OCI-LY3 (cell line): ENCODE results near the gene BCAP31.

ENCODE experiments used
- H2AFZ ChIP-seq: fragments of 200-600, 300-600 bp; shearing (Covaris generic); 2 replicates; pipeline ENCODE4 v1.6.0; 2014; ENCODE audit warnings: antibody characterized with exemption, low read depth, low read length
- H3K27ac ChIP-seq: fragments of 200-600, 300-600 bp; sonication (generic); 2 replicates; pipeline ENCODE4 v1.5.1; 2014; ENCODE audit warnings: mild to moderate bottlenecking, low read length, moderate library complexity, mixed read lengths
- H3K27me3 ChIP-seq: fragments of 200-600, 300-600 bp; sonication (generic); 2 replicates; pipeline ENCODE4 v1.6.1; 2014; ENCODE audit warnings: low read depth, low read length, mixed read lengths
- H3K36me3 ChIP-seq: fragments of 200-600, 300-600 bp; sonication (generic); replicated peaks from 2 replicates; pipeline ENCODE3; 2014; ENCODE audit warnings: low read depth, low read length, mixed read lengths
- H3K4me1 ChIP-seq: fragments of 300-600, 200-600 bp; sonication (generic); 2 replicates; pipeline ENCODE4 v1.6.1; 2014; ENCODE audit warnings: low read length, mixed read lengths
- H3K4me2 ChIP-seq: fragments of 200-600, 300-600 bp; sonication (generic); 2 replicates; pipeline ENCODE4 v1.6.1; 2014; ENCODE audit warnings: low read length, mixed read lengths
- H3K4me3 ChIP-seq: fragments of 300-600, 200-600 bp; sonication (generic); 2 replicates; pipeline ENCODE4 v1.5.1; 2014; ENCODE audit warnings: antibody characterized with exemption, mild to moderate bottlenecking, low read length, moderate library complexity
- H3K79me2 ChIP-seq: fragments of 300-600, 200-600 bp; shearing (Covaris generic); 2 replicates; pipeline ENCODE4 v1.6.1; 2014; ENCODE audit warnings: mild to moderate bottlenecking, low read length, mixed read lengths
- H3K9ac ChIP-seq: fragments of 300-600, 200-600 bp; shearing (Covaris generic); 2 replicates; pipeline ENCODE4 v1.6.0; 2014; ENCODE audit warnings: mild to moderate bottlenecking, low read length, moderate library complexity
- H3K9me3 ChIP-seq: fragments of 200-600, 300-600 bp; shearing (Covaris generic); 2 replicates; pipeline ENCODE4 v1.6.1; 2014; ENCODE audit warnings: low read length, mixed read lengths; ENCODE audit not compliant: insufficient read depth
- H4K20me1 ChIP-seq: fragments of 200-600, 300-600 bp; sonication (generic); 2 replicates; pipeline ENCODE4 v1.6.1; 2016; ENCODE audit warnings: low read length, mixed read lengths; ENCODE audit not compliant: insufficient read depth
- EZH2phosphoT487 ChIP-seq: fragments of 200-600 bp; shearing (Covaris generic); IDR thresholded peaks from 2 replicates; pipeline ENCODE4 v1.6.1; 2018; ENCODE audit warnings: antibody characterized with exemption, mixed run types, low read depth
- TF ChIP-seq, protein P1 (sequence below): fragments of 200-600, 300-600 bp; sonication (generic); IDR thresholded peaks from 2 replicates; pipeline ENCODE4 v1.5.1; 2014; ENCODE audit warnings: antibody characterized with exemption, low read length, low read depth

Gene BCAP31

GRCh38 chrX:153665726-153666306 is 58.4 kb downstream of the BCAP31 start:
- Histone ChIP-seq H3K36me3 (no peaks in the 10 kb centered on the region), H3K9ac (no peak overlapping the region), H4K20me1 (no peaks in the 10 kb centered on the region), H2AFZ (no peak overlapping the region), H3K4me3 (no peak overlapping the region), H3K9me3 (no peaks in the 10 kb centered on the region), H3K27me3 (peaks cover 8% of the 10 kb centered on the region; the same call in 1 of the 2 replicates), H3K79me2 (no peaks in the 10 kb centered on the region), H3K27ac (no peak overlapping the region), H3K4me2 (no peak overlapping the region), H3K4me1 (peaks cover 8% of the 10 kb centered on the region)
- no peak for TF ChIP-seq EZH2phosphoT487
- TF ChIP-seq, protein P1, sequence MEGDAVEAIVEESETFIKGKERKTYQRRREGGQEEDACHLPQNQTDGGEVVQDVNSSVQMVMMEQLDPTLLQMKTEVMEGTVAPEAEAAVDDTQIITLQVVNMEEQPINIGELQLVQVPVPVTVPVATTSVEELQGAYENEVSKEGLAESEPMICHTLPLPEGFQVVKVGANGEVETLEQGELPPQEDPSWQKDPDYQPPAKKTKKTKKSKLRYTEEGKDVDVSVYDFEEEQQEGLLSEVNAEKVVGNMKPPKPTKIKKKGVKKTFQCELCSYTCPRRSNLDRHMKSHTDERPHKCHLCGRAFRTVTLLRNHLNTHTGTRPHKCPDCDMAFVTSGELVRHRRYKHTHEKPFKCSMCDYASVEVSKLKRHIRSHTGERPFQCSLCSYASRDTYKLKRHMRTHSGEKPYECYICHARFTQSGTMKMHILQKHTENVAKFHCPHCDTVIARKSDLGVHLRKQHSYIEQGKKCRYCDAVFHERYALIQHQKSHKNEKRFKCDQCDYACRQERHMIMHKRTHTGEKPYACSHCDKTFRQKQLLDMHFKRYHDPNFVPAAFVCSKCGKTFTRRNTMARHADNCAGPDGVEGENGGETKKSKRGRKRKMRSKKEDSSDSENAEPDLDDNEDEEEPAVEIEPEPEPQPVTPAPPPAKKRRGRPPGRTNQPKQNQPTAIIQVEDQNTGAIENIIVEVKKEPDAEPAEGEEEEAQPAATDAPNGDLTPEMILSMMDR: no peak

DNA sequence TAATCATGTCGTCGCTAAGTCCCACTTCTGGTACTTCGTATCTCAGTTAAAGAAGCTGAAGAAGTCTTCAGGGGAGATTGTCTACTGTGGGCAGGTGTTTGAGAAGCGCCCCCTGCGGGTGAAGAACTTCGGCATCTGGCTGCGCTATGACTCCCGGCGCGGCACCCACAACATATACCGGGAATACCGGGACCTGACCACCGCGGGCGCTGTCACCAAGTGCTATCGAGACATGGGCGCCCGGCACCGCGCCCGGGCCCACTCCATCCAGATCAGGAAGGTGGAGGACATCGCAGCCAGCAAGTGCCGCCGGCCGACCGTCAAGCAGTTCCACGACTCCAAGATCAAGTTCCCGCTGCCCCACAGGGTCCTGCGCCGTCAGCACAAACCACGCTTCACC is 61.9 kb downstream of the BCAP31 start:
- H4K20me1 ChIP-seq: no peaks in the 10 kb centered on the region
- peak overlapping the region; percentile 32; the same call in 1 of the 2 replicates for H3K9ac ChIP-seq

DNA sequence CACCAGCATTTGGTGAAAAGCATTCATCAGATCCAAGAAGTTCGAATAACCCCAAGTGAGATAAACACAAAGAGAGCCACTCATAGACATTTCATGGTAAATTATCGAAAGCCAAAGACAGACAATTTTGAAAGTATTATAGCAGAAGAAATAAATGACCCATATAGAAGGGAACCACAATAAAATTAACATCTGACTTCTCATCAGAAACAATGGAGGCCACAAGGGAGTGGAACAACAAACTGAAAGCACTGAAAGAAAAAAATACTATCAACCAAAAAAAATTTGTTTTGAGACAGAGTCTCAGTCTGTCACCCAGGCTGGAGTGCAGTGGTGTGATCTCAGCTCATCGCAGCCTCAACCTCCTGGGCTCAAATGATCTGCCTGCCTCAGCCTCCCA is 64.9 kb downstream of the BCAP31 start:
- Histone ChIP-seq H3K9ac (no peak overlapping the region), H3K4me1 (no peaks in the 10 kb centered on the region; the same call in 1 of the 2 replicates), H3K79me2 (no peaks in the 10 kb centered on the region), H3K4me3 (no peak overlapping the region), H4K20me1 (no peaks in the 10 kb centered on the region), H3K9me3 (no peaks in the 10 kb centered on the region), H3K36me3 (no peaks in the 10 kb centered on the region), H3K4me2 (no peak overlapping the region), H3K27ac (no peak overlapping the region), H3K27me3 (peaks cover 8% of the 10 kb centered on the region; the same call in 1 of the 2 replicates), H2AFZ (no peak overlapping the region)
- TF ChIP-seq EZH2phosphoT487: no peak
- TF ChIP-seq, protein P1: no peak

More for the DNA sequence above, 61.9 kb downstream of the BCAP31 start:
- no peaks in the 10 kb centered on the region for H3K9me3 ChIP-seq
- peak overlapping the region; percentile 83 for H2AFZ ChIP-seq
- H3K4me3 ChIP-seq: peak overlapping the region; percentile 75
- peaks cover 8% of the 10 kb centered on the region; the same call in 1 of the 2 replicates for H3K27me3 ChIP-seq
- peaks cover 3% of the 10 kb centered on the region for H3K4me1 ChIP-seq
- no peaks in the 10 kb centered on the region for H3K79me2 ChIP-seq
- no peak overlapping the region for H3K27ac ChIP-seq
- TF ChIP-seq, protein P1: peak; percentile 55
- no peak for TF ChIP-seq EZH2phosphoT487
- H3K4me2 ChIP-seq: peak overlapping the region; percentile 79
- H3K36me3 ChIP-seq: no peaks in the 10 kb centered on the region

- Histone ChIP-seq H3K4me2 (no peak overlapping the region), H3K79me2 (no peaks in the 10 kb centered on the region), H3K36me3 (no peaks in the 10 kb centered on the region), H3K4me1 (no peaks in the 10 kb centered on the region; the same call in 1 of the 2 replicates), H3K9ac (no peak overlapping the region), H3K9me3 (no peaks in the 10 kb centered on the region), H3K4me3 (no peak overlapping the region), H4K20me1 (no peaks in the 10 kb centered on the region), H2AFZ (no peak overlapping the region), H3K27me3 (peaks cover 8% of the 10 kb centered on the region; the same call in 1 of the 2 replicates), H3K27ac (no peak overlapping the region)
- TF ChIP-seq, protein P1: no peak
- TF ChIP-seq EZH2phosphoT487: no peak
Measured at GRCh38 chrX:153657161-153657560, 67.0 kb downstream of the BCAP31 start.
